ENCODE data around the gene PLA2G3.
"Not testable (repeated sequence)": the region's sequence is repeated elsewhere in the genome, so short reads cannot be mapped to it uniquely, and the experiment has no call there.

Gene PLA2G3

GRCh38 chr22:31105282-31105929 lies 34.9 kb downstream of the PLA2G3 start:
- H3K27me3 Mint-ChIP-seq = no peaks in the 10 kb centered on the region
- H3K9me3 Mint-ChIP-seq = no peaks in the 10 kb centered on the region
- peaks cover 24% of the 10 kb centered on the region for H3K4me1 Mint-ChIP-seq (ENCODE audit: low read depth)
- H3K27ac Mint-ChIP-seq = no peak overlapping the region
- no peak overlapping the region for H3K4me3 Mint-ChIP-seq
- H3K36me3 Mint-ChIP-seq (ENCODE audit: low read depth) = peaks cover 2% of the 10 kb centered on the region
- DNase-seq = no peak

GRCh38 chr22:31104869-31105268 lies 35.4 kb downstream of the PLA2G3 start:
- no peak overlapping the region for H3K27ac Mint-ChIP-seq
- DNase-seq = no peak
- peaks cover 24% of the 10 kb centered on the region for H3K4me1 Mint-ChIP-seq (ENCODE audit: low read depth)
- H3K4me3 Mint-ChIP-seq = no peak overlapping the region
- H3K27me3 Mint-ChIP-seq = no peaks in the 10 kb centered on the region
- peaks cover 2% of the 10 kb centered on the region for H3K36me3 Mint-ChIP-seq (ENCODE audit: low read depth)
- H3K9me3 Mint-ChIP-seq = no peaks in the 10 kb centered on the region

- no peaks in the 10 kb centered on the region for H3K27me3 Mint-ChIP-seq
- H3K36me3 Mint-ChIP-seq (ENCODE audit: low read depth) = peaks cover 2% of the 10 kb centered on the region
Measured at GRCh38 chr22:31103899-31104694, 36.2 kb downstream of the PLA2G3 start.

GRCh38 chr22:31103111-31103510 lies 37.2 kb downstream of the PLA2G3 start:
- no peak for DNase-seq
- Mint-ChIP-seq H3K4me1 (ENCODE audit: low read depth) (peaks cover 24% of the 10 kb centered on the region), H3K27ac (no peak overlapping the region), H3K36me3 (ENCODE audit: low read depth) (peaks cover 2% of the 10 kb centered on the region), H3K9me3 (no peaks in the 10 kb centered on the region), H3K4me3 (no peak overlapping the region), H3K27me3 (no peaks in the 10 kb centered on the region)

More at GRCh38 chr22:31103899-31104694, 36.2 kb downstream of the PLA2G3 start:
- no peak for DNase-seq
- Mint-ChIP-seq H3K9me3 (no peaks in the 10 kb centered on the region), H3K4me3 (no peak overlapping the region), H3K4me1 (ENCODE audit: low read depth) (peaks cover 24% of the 10 kb centered on the region), H3K27ac (no peak overlapping the region)

GRCh38 chr22:31102441-31103081 lies 37.7 kb downstream of the PLA2G3 start:
- Mint-ChIP-seq H3K27ac (no peak overlapping the region), H3K4me3 (no peak overlapping the region)

GRCh38 chr22:31100762-31101525 lies 39.4 kb downstream of the PLA2G3 start:
- H3K27ac Mint-ChIP-seq = peak overlapping the region; percentile 26
- no peak overlapping the region for H3K4me3 Mint-ChIP-seq
- H3K36me3 Mint-ChIP-seq (ENCODE audit: low read depth) = no peaks in the 10 kb centered on the region
- H3K4me1 Mint-ChIP-seq (ENCODE audit: low read depth) = peaks cover 4% of the 10 kb centered on the region
- H3K9me3 Mint-ChIP-seq = no peaks in the 10 kb centered on the region
- no peak for DNase-seq
- H3K27me3 Mint-ChIP-seq = no peaks in the 10 kb centered on the region

More at GRCh38 chr22:31102441-31103081, 37.7 kb downstream of the PLA2G3 start:
- no peaks in the 10 kb centered on the region for H3K27me3 Mint-ChIP-seq
- H3K4me1 Mint-ChIP-seq (ENCODE audit: low read depth) = peaks cover 19% of the 10 kb centered on the region
- no peaks in the 10 kb centered on the region for H3K9me3 Mint-ChIP-seq
- no peak for DNase-seq
- H3K36me3 Mint-ChIP-seq (ENCODE audit: low read depth) = peaks cover under 1% of the 10 kb centered on the region

- H3K27me3 Mint-ChIP-seq = no peaks in the 10 kb centered on the region
- H3K9me3 Mint-ChIP-seq = no peaks in the 10 kb centered on the region
- H3K36me3 Mint-ChIP-seq (ENCODE audit: low read depth) = no peaks in the 10 kb centered on the region
- no peak for DNase-seq
- no peak overlapping the region for H3K4me3 Mint-ChIP-seq
- H3K4me1 Mint-ChIP-seq (ENCODE audit: low read depth) = no peaks in the 10 kb centered on the region
- no peak overlapping the region for H3K27ac Mint-ChIP-seq
Measured at GRCh38 chr22:31099841-31100761, 40.2 kb downstream of the PLA2G3 start.

GRCh38 chr22:31099386-31099785 lies 40.9 kb downstream of the PLA2G3 start:
- Mint-ChIP-seq H3K27ac (no peak overlapping the region), H3K27me3 (no peaks in the 10 kb centered on the region), H3K9me3 (no peaks in the 10 kb centered on the region), H3K36me3 (ENCODE audit: low read depth) (no peaks in the 10 kb centered on the region), H3K4me1 (ENCODE audit: low read depth) (no peaks in the 10 kb centered on the region), H3K4me3 (no peak overlapping the region)
- DNase-seq = no peak

- no peaks in the 10 kb centered on the region for H3K36me3 Mint-ChIP-seq (ENCODE audit: low read depth)
- H3K27ac Mint-ChIP-seq = no peak overlapping the region
- H3K27me3 Mint-ChIP-seq = no peaks in the 10 kb centered on the region
- no peak overlapping the region for H3K4me3 Mint-ChIP-seq
- H3K4me1 Mint-ChIP-seq (ENCODE audit: low read depth) = no peaks in the 10 kb centered on the region
- DNase-seq = no peak
- H3K9me3 Mint-ChIP-seq = no peaks in the 10 kb centered on the region
Measured at GRCh38 chr22:31098632-31099110, 41.6 kb downstream of the PLA2G3 start.

GRCh38 chr22:31097941-31098631 lies 42.2 kb downstream of the PLA2G3 start:
- H3K27ac Mint-ChIP-seq = no peak overlapping the region
- H3K4me1 Mint-ChIP-seq (ENCODE audit: low read depth) = no peaks in the 10 kb centered on the region
- DNase-seq = no peak
- H3K4me3 Mint-ChIP-seq = no peak overlapping the region
- H3K9me3 Mint-ChIP-seq = no peaks in the 10 kb centered on the region
- H3K36me3 Mint-ChIP-seq (ENCODE audit: low read depth) = no peaks in the 10 kb centered on the region
- H3K27me3 Mint-ChIP-seq = no peaks in the 10 kb centered on the region

- not testable (repeated sequence) for DNase-seq; H3K9me3 Mint-ChIP-seq; H3K4me1 Mint-ChIP-seq (ENCODE audit: low read depth); H3K36me3 Mint-ChIP-seq (ENCODE audit: low read depth); H3K4me3 Mint-ChIP-seq; H3K27me3 Mint-ChIP-seq; H3K27ac Mint-ChIP-seq
Measured at GRCh38 chr22:31097539-31097938, 42.8 kb downstream of the PLA2G3 start.

GRCh38 chr22:31096657-31097279 lies 43.5 kb downstream of the PLA2G3 start:
- DNase-seq = no peak
- H3K27me3 Mint-ChIP-seq = no peaks in the 10 kb centered on the region
- no peaks in the 10 kb centered on the region for H3K4me1 Mint-ChIP-seq (ENCODE audit: low read depth)
- H3K9me3 Mint-ChIP-seq = no peaks in the 10 kb centered on the region
- H3K4me3 Mint-ChIP-seq = no peak overlapping the region
- H3K27ac Mint-ChIP-seq = no peak overlapping the region
- H3K36me3 Mint-ChIP-seq (ENCODE audit: low read depth) = no peaks in the 10 kb centered on the region

All from activated T-cell treated with anti-CD3 and anti-CD28 coated beads, Interleukin-2, amount 50 U/mL, for 24 hours (primary cell).